SU-DHL-6 (cell line): ENCODE measurements around the gene ARPC2.
A peak's percentile ranks its signal among the peaks of the same experiment; 100 is the strongest.

Experiments used
- H2AFZ ChIP-seq: fragments of 200-600 bp; sonication (generic); 2 replicates; pipeline ENCODE4 v1.6.1; 2014; ENCODE audit warnings: low read depth, mild to moderate bottlenecking, moderate library complexity, mixed read lengths, antibody characterized with exemption, low read length; ENCODE audit not compliant: severe bottlenecking
- H3F3A ChIP-seq: fragments of 200-600 bp; shearing (Covaris generic); 2 replicates; pipeline ENCODE4 v1.6.0; 2016; ENCODE audit warnings: antibody characterized with exemption, mild to moderate bottlenecking; ENCODE audit not compliant: insufficient read depth
- H3K27ac ChIP-seq: fragments of 200-600 bp; sonication (generic); 2 replicates; pipeline ENCODE4 v1.5.1; 2016; ENCODE audit warnings: low read depth, mild to moderate bottlenecking, low read length, moderate library complexity, mixed read lengths
- H3K27me3 ChIP-seq: fragments of 200-600 bp; sonication (generic), shearing (Covaris generic); 2 replicates; pipeline ENCODE4 v1.6.0; 2014; ENCODE audit warnings: mild to moderate bottlenecking, low read length
- H3K36me3 ChIP-seq: fragments of 200-600 bp; sonication (generic); 2 replicates; pipeline ENCODE4 v1.6.1; 2014; ENCODE audit warnings: mild to moderate bottlenecking, low read length, mixed read lengths
- H3K4me2 ChIP-seq: fragments of 300-600, 200-600 bp; shearing (Covaris generic), sonication (generic); 2 replicates; pipeline ENCODE4 v1.6.0; 2014; ENCODE audit warnings: low read length, low read depth, mild to moderate bottlenecking; ENCODE audit not compliant: poor library complexity, severe bottlenecking
- H3K4me3 ChIP-seq: fragments of 200-600 bp; sonication (generic); 2 replicates; pipeline ENCODE4 v1.5.1; 2014; ENCODE audit warnings: antibody characterized with exemption, low read length, mild to moderate bottlenecking, mixed read lengths; ENCODE audit not compliant: insufficient read depth, poor library complexity, severe bottlenecking
- H3K79me2 ChIP-seq: fragments of 200-600 bp; sonication (generic); 2 replicates; pipeline ENCODE4 v1.6.1; 2014; ENCODE audit warnings: mild to moderate bottlenecking, low read length, moderate library complexity; ENCODE audit not compliant: insufficient read depth
- H3K9ac ChIP-seq: fragments of 200-600 bp; sonication (generic); 2 replicates; pipeline ENCODE4 v1.7.0; 2014; ENCODE audit warnings: mild to moderate bottlenecking, low read length
- H3K9me2 ChIP-seq: fragments of 200-600 bp; sonication (generic); replicated peaks from 2 replicates; pipeline ENCODE4 v1.6.1; 2014; ENCODE audit warnings: low read length; ENCODE audit not compliant: insufficient read depth
- H3K9me3 ChIP-seq: fragments of 200-600 bp; sonication (generic); 2 replicates; pipeline ENCODE4 v1.6.1; 2014; ENCODE audit warnings: low read length, mixed read lengths; ENCODE audit not compliant: insufficient read depth
- H4K20me1 ChIP-seq: fragments of 200-600 bp; sonication (generic); 2 replicates; pipeline ENCODE4 v1.6.1; 2014; ENCODE audit warnings: low read depth, mild to moderate bottlenecking, antibody characterized with exemption, low read length, moderate library complexity, mixed read lengths
- CTCF ChIP-seq: fragments of 200-600 bp; sonication (generic); IDR thresholded peaks from one replicate; pipeline ENCODE4 v1.5.1; 2017; ENCODE audit warnings: antibody characterized with exemption, mild to moderate bottlenecking, low read length, moderate library complexity; ENCODE audit not compliant: insufficient read depth, poor library complexity, severe bottlenecking
- EZH2phosphoT487 ChIP-seq: fragments of 200-600 bp; sonication (generic), shearing (Covaris generic); conservative IDR thresholded peaks from 2 replicates; pipeline ENCODE4 v1.6.1; 2018; ENCODE audit warnings: mild to moderate bottlenecking, antibody characterized with exemption, low read length, moderate library complexity, mixed read lengths

ARPC2 gene

DNA sequence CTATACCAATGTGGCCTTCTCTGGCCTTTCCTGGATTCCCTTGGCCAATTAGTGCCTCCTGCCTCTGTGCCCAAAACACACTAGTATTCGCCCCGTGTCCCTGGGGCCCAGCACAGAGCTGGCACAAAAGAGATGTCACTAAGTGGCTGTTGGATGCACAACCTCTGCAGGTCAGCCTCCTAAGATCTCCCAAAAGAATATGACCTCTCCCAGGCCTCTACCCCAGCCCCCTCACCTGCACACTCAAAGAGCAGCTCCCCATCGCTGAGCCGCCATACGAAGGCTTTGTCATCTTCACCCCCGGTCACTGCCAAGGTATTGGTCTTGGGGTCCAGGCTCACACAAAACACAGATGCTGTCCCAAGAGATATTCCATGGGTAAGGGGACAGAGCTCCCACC is 50.3 kb downstream of the ARPC2 start:
- Histone ChIP-seq H3K9ac (no peak overlapping the region), H3F3A (no peaks in the 10 kb centered on the region), H3K9me2 (no peaks in the 10 kb centered on the region), H3K9me3 (no peaks in the 10 kb centered on the region), H2AFZ (no peak overlapping the region), H3K79me2 (peaks cover 7% of the 10 kb centered on the region), H3K27ac (no peak overlapping the region), H3K36me3 (no peaks in the 10 kb centered on the region), H3K4me3 (no peak overlapping the region), H3K27me3 (no peaks in the 10 kb centered on the region), H3K4me2 (no peak overlapping the region), H4K20me1 (no peaks in the 10 kb centered on the region)
- TF ChIP-seq CTCF (no peak), EZH2phosphoT487 (no peak)

- H3K4me2 ChIP-seq: peak within 1 kb of the TSS; percentile 95
- peak within 1 kb of the TSS; percentile 89 for H2AFZ ChIP-seq
- no peaks in the 10 kb centered on the region for H3K9me3 ChIP-seq
- no peaks in the 10 kb centered on the region for H4K20me1 ChIP-seq
- H3K79me2 ChIP-seq: peaks cover 7% of the 10 kb centered on the region
- no peaks in the 10 kb centered on the region for H3F3A ChIP-seq
- H3K27me3 ChIP-seq: no peaks in the 10 kb centered on the region
- TF ChIP-seq EZH2phosphoT487 (no peak), CTCF (no peak)
- no peaks in the 10 kb centered on the region for H3K36me3 ChIP-seq
- H3K9me2 ChIP-seq: no peaks in the 10 kb centered on the region
- peak within 1 kb of the TSS; percentile 82 for H3K9ac ChIP-seq
- 0 out of 2 replicates have a peak within 1 kb of the TSS, but pooled peaks have one; percentile 16 for H3K27ac ChIP-seq
- peak within 1 kb of the TSS; percentile 96 for H3K4me3 ChIP-seq
Measured at GRCh38 chr2:218269900-218270720, 53.1 kb downstream of the ARPC2 start, which contains the start of the genes AAMP and PNKD. TSS of gene AAMP (minus strand) at chr2:218270137. CDS start at chr2:218270086, 51 bp downstream. TSS of gene PNKD (plus strand) at chr2:218270519. CDS start at chr2:218270536, 17 bp downstream.

- peaks cover 7% of the 10 kb centered on the region for H3K79me2 ChIP-seq
- H3K9ac ChIP-seq: peak overlapping the region; percentile 82
- 0 out of 2 replicates have a peak overlapping the region, but pooled peaks have one; percentile 16 for H3K27ac ChIP-seq
- H3K9me3 ChIP-seq: no peaks in the 10 kb centered on the region
- peak overlapping the region; percentile 96 for H3K4me3 ChIP-seq
- no peaks in the 10 kb centered on the region for H3K9me2 ChIP-seq
- H3F3A ChIP-seq: no peaks in the 10 kb centered on the region
- no peak for TF ChIP-seq CTCF
- no peak for TF ChIP-seq EZH2phosphoT487
- no peaks in the 10 kb centered on the region for H3K27me3 ChIP-seq
- H3K36me3 ChIP-seq: no peaks in the 10 kb centered on the region
- H4K20me1 ChIP-seq: no peaks in the 10 kb centered on the region
- H2AFZ ChIP-seq: peak overlapping the region; percentile 89
- H3K4me2 ChIP-seq: peak overlapping the region; percentile 95
Measured at GRCh38 chr2:218270721-218271486, 53.9 kb downstream of the ARPC2 start.
